Chondrocyte (in vitro differentiated cells): ENCODE data around the gene DUSP11. TPM values are rescaled to one million over a fixed set of nuclear protein-coding genes. Genes with fewer than 3 reads are reported as not detected.
A peak's percentile ranks its signal among the peaks of the same experiment; 100 is the strongest.

Experiments used
- DNase-seq: peaks from one replicate; pipeline ENCODE4 v3.0.0; 2021; ENCODE audit warnings: mixed read lengths, low spot score
- H3K27ac Mint-ChIP-seq: one replicate; pipeline ENCODE4 v1.8.0; 2021; ENCODE audit warnings: mild to moderate bottlenecking, moderate library complexity, mixed read lengths; ENCODE audit not compliant: unreplicated experiment
- H3K27me3 Mint-ChIP-seq: 2 replicates; pipeline ENCODE4 v1.8.0; 2021; ENCODE audit warnings: low read depth, mixed read lengths
- H3K36me3 Mint-ChIP-seq: 2 replicates; pipeline ENCODE4 v1.8.0; 2021; ENCODE audit warnings: low read depth, mixed read lengths
- H3K4me1 Mint-ChIP-seq: 2 replicates; pipeline ENCODE4 v1.8.0; 2021; ENCODE audit warnings: low read depth, mild to moderate bottlenecking, mixed read lengths
- H3K4me3 Mint-ChIP-seq: one replicate; pipeline ENCODE4 v1.8.0; 2021; ENCODE audit warnings: mild to moderate bottlenecking, moderate library complexity, mixed read lengths; ENCODE audit not compliant: unreplicated experiment
- H3K9me3 Mint-ChIP-seq: 2 replicates; pipeline ENCODE4 v1.8.0; 2021; ENCODE audit warnings: low read depth, mixed read lengths
- CTCF ChIP-seq: fragments of 200-600 bp; sonication (generic); IDR thresholded peaks from 2 replicates; pipeline ENCODE4 v1.5.0; 2021; ENCODE audit warnings: antibody characterized with exemption, mild to moderate bottlenecking, moderate library complexity
- total RNA-seq: library from RNA; stranded (reverse); gene quantifications from 3 replicates; pipeline ENCODE4 v1.2.1, GENCODE V29; 2021

DUSP11 gene
- total RNA-seq, 1 donor from 2014 or later = 22.9 TPM

GRCh38 chr2:73746877-73747208 lies 33.1 kb downstream of the DUSP11 start:
- Mint-ChIP-seq H3K4me3 (no peak overlapping the region), H3K36me3 (peaks cover 22% of the 10 kb centered on the region), H3K9me3 (peaks cover 2% of the 10 kb centered on the region), H3K27me3 (no peaks in the 10 kb centered on the region), H3K4me1 (no peaks in the 10 kb centered on the region), H3K27ac (no peak overlapping the region)
- no peak for TF ChIP-seq CTCF
- DNase-seq = no peak

- Mint-ChIP-seq H3K27me3 (no peaks in the 10 kb centered on the region), H3K4me3 (no peak overlapping the region), H3K9me3 (peaks cover 2% of the 10 kb centered on the region), H3K4me1 (no peaks in the 10 kb centered on the region), H3K27ac (no peak overlapping the region), H3K36me3 (peaks cover 26% of the 10 kb centered on the region)
- no peak for TF ChIP-seq CTCF
- no peak for DNase-seq
These were observed 33.7 kb downstream of the DUSP11 start for GRCh38 chr2:73746015-73746876.

GRCh38 chr2:73740767-73741166 lies 39.1 kb downstream of the DUSP11 start:
- Mint-ChIP-seq H3K4me3 (no peak overlapping the region), H3K4me1 (peaks cover 18% of the 10 kb centered on the region), H3K9me3 (peaks cover 8% of the 10 kb centered on the region), H3K27ac (no peak overlapping the region), H3K36me3 (peaks cover 11% of the 10 kb centered on the region), H3K27me3 (no peaks in the 10 kb centered on the region)
- no peak for TF ChIP-seq CTCF
- no peak for DNase-seq

GRCh38 chr2:73739101-73739500 lies 40.8 kb downstream of the DUSP11 start:
- Mint-ChIP-seq H3K27ac (no peak overlapping the region), H3K4me1 (peaks cover 19% of the 10 kb centered on the region), H3K27me3 (no peaks in the 10 kb centered on the region), H3K4me3 (no peak overlapping the region), H3K9me3 (peaks cover 5% of the 10 kb centered on the region), H3K36me3 (peaks cover 8% of the 10 kb centered on the region)
- no peak for TF ChIP-seq CTCF
- no peak for DNase-seq

GRCh38 chr2:73736855-73737779 lies 42.8 kb downstream of the DUSP11 start, which contains the start of gene TPRKB:
Gene TPRKB, minus strand, starts transcription at chr2:73737345. Its CDS starts 2,776 bp downstream, at chr2:73734569.
- peak within 1 kb of the TSS; percentile 95 for H3K27ac Mint-ChIP-seq
- no peaks in the 10 kb centered on the region for H3K27me3 Mint-ChIP-seq
- peaks cover 13% of the 10 kb centered on the region for H3K36me3 Mint-ChIP-seq
- H3K9me3 Mint-ChIP-seq = peaks cover 5% of the 10 kb centered on the region
- peaks cover 19% of the 10 kb centered on the region for H3K4me1 Mint-ChIP-seq
- peak; percentile 98 for DNase-seq
- peak within 1 kb of the TSS; percentile 99 for H3K4me3 Mint-ChIP-seq
- no peak for TF ChIP-seq CTCF
